Activated T-helper 9 cell treated with anti-CD3 and anti-CD28 coated beads, Interleukin-2, amount 50 U/mL, for 16 hours (primary cell): Measurements from ENCODE around the gene LIX1.
"Not testable (repeated sequence)": the region's sequence is repeated elsewhere in the genome, so short reads cannot be mapped to it uniquely, and the experiment has no call there.

Experiments
- DNase-seq: peaks from one replicate; pipeline ENCODE4 v3.0.0-alpha.2; 2020; ENCODE audit warnings: low read depth

Gene LIX1

DNA sequence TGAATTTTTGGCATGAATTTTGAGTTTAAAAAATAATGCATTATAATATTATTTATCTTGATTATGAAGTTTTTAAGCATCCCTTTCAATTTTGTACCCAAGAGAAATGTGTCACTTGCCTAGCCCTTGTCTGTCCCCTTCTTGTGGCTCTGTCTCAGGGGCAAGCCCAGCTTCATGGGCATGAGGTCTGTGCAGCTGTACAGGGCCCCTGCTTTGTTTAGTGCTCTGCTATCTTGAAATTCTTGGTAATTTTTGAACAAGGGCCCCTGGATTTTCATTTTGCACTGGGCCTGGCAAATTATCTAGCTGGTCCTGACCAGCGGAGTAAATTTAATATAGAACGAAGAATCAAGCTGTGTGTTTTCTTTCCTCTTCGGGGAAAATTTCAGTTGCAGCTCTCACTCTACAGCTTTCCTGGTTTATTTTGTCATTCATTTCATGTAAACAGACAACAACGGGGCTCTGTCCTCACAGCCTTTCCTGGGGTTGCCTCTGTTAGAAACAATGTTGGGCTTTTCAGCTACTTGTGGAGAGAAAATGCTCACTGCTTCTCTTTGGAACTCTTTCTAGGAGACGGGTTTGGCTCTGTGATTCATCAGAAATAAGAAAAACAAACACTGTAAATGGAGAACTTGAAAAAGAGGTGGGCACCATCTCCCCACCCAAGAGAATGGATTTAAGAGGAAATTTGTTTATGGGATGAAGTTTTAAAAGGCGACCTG lies 41.1 kb downstream of the LIX1 start:
- DNase-seq, result no peak

- no peak for DNase-seq
Measured at GRCh38 chr5:97100476-97100875, 41.9 kb downstream of the LIX1 start.

GRCh38 chr5:97098922-97099321 lies 43.5 kb downstream of the LIX1 start:
- DNase-seq, result no peak

GRCh38 chr5:97097326-97098230 lies 44.8 kb downstream of the LIX1 start:
- DNase-seq, result no peak

GRCh38 chr5:97096846-97097245 lies 45.6 kb downstream of the LIX1 start:
- DNase-seq, result no peak

DNA sequence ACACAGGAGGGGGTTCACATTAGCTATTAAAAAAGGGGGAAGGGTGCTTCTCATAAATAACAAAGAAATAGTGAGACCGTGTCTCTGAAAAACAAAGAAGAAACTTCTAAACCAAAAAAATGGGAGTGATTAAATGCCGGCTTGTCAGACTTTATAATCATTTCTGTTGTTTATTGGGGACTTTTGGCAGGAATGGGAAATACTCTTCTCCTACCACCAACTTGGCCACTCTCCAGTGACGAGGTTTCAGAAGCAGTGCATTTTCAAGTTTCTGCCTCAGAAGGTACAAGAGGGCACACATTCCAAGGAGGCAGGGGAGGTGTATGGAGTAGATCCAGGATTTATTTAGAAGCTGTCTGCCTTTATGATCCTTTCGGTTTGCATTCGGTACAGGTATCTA lies 46.2 kb downstream of the LIX1 start:
- DNase-seq, result no peak

GRCh38 chr5:97095318-97095732 lies 47.1 kb downstream of the LIX1 start:
- DNase-seq, result no peak

DNA sequence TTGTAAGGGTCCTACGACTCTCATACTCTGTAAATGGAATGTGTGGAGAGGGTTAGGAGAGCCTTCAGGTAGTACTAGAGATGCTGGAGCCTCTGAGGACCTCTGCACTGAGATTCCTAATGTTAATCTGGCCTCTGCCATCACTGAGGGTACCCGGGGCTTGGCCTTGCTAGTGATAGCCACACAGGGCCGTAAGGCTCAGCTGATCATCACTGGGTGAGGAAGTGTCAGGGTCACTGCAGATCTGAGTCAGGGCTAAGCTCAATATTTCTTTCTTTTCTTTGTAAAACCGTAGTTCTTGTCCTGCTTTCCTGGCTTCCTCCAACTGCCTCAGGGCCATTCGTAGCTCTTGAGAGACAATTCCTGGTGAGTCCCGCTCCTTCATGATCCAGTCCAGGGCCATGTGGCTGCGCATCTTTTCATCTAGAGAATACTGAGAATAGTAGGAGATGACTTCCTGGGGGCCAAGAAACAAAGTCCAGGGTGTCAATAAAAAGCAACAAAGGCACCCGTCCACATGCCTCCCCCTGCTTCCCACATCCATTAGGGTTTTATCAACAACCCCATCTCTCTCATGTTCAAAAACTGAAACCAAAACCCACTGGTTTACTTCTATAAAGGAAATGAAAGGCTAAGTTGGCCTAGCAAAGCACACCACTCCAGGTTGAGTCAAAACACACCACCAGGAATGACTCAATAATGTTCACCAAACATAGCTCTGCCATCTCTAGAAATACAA lies 47.7 kb downstream of the LIX1 start:
- no peak for DNase-seq

GRCh38 chr5:97093193-97093592 lies 49.2 kb downstream of the LIX1 start:
- no peak for DNase-seq

- DNase-seq, result no peak
Measured at GRCh38 chr5:97090944-97091343, 51.5 kb downstream of the LIX1 start.

DNA sequence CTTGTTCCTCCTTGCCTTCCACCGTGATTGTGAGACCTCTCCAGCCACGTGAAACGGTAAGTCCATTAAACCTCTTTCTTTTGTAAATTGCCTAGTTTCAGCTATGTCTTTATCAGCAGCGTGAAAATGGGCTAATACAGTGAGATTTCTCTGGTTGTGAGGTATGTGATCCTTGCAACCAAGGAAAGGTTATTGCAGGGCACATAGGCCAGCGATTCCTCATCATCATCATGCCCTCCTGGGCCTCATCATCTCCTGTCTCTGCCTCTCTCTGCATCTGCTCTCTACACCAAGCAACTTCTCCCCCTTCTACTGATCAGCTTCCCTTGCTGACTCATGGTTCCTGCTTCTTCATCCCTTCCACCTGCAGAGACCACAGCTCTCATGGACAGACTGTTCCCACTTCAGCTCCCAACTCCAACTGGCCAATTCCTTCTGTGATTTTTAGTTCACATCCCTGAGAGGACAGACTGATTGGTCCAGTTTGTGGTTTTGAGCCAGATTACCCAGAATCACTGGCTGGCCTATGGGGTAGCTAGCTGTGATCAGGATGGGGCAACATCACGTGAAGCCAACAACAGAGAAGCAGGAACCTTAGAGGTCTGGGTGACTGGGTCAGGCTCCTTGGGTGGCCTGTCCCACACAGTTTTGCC lies 53.1 kb downstream of the LIX1 start:
- no peak for DNase-seq

- DNase-seq, result no peak
Measured at GRCh38 chr5:97088774-97089148, 53.6 kb downstream of the LIX1 start.

DNA sequence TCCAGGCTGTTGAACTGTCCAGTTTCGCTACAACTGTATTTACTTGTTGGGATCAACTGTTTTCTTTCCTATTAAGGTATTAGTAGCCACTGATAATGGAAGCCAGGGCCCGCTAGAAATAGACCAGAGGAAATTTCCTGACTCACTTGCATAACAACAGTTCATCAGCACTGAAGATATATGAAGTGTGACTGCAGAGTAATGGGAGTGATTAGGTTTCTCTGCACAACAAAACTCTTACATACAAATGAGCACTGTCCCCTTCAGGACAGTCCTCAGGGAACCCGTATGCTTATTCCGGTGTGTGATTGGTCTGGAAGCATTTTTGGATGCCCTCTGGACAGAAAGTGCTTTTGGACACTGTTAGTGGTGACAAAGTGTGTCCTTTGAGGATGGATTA lies 55.3 kb downstream of the LIX1 start:
- DNase-seq, result no peak

GRCh38 chr5:97085459-97086181 lies 56.8 kb downstream of the LIX1 start:
- DNase-seq, result no peak

DNA sequence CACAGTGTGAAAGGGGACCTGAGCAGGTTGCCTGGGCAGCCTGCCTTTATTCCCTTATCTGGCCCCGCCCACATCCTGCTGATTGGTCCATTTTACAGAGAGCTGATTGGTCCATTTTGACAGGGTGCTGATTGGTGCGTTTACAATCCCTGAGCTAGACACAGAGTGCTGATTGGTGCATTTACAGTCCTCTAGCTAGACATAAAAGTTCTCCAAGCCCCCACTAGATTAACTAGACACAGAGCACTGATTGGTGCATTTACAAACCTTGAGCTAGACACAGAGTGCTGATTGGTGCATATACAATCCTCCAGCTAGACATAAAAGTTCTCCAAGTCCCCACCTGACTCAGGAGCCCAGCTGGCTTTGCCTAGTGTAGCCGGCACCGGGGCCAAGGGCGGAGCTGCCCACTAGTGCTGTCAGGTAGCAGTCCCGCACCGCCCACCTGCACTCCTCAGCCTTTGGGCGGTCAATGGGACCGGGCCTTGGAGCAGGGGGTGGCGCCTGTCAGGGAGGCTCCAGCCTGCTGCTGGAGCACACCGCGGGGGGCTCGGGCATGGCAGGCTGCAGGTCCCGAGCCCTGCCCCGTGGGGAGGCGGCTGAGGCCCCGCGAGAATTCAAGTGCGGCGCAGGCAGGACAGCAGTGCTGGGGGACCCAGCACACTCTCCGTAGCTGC lies 57.5 kb downstream of the LIX1 start:
- not testable (repeated sequence) for DNase-seq

DNA sequence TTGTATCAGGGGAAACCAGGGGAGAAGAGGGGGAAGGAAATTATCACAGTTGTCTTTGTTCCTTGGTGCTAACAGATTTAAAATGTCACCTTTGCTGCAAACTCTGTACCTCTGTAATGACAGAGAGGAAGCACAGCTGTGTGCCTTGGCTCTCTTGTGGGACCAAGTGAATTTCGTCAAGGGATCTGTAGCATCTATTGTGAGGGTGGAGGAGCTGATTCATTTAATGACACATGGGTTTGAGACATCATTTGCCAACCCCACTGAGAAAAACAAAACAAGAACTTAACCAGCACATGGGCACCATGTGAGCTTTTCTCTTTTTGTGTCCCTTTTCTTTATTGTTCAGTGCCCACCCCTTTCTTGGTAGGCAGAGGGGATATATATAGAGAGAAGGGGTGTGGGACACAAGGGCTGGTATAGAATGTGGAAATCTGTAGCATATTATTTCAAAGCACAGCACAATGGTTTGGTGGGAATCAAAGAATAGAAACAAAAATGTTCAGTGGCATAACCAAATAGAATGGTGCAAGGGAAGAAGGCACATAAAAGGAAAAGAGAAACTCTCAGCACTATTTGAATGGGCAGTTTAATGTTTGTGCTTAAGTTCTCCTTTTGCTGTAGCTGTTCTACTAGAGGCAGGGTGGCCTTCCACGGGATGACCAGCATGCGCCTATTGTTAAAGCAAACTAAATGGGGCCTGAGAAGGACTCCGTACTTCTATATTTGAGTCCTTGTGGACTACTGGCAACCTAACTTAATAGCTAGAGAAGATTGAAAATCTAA lies 63.3 kb downstream of the LIX1 start:
- no peak for DNase-seq

DNA sequence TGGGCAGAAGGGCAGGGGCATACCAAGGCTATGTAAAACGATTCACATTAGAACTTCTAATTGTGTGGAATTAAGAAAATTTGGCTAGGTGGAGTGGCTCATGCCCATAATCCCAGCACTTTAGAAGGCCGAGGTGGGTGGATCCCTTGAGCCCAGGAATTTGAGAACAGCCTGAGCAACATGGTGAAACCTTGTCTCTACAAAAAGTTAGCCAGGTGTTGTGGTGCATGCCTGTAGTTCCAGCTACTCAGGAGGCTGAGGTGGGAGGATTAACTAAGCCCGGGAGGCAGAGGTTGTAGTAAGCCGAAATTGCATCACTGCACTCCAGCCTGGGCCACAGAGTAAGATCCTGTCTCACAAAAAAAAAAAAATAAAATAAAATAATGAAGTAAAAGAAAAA lies 65.2 kb downstream of the LIX1 start:
- no peak for DNase-seq

GRCh38 chr5:97076098-97076497 lies 66.3 kb downstream of the LIX1 start:
- DNase-seq, result no peak

GRCh38 chr5:97075649-97076048 lies 66.8 kb downstream of the LIX1 start:
- no peak for DNase-seq

- no peak for DNase-seq
Measured at GRCh38 chr5:97074859-97075489, 67.4 kb downstream of the LIX1 start.
